Measurements from ENCODE around the gene TADA3. TPM values are rescaled to one million over a fixed set of nuclear protein-coding genes. Genes with fewer than 3 reads are reported as not detected.

TADA3 gene
- total RNA-seq, 3 donors from 2014 or later = 39.3 to 42.0 (median 40.2) TPM

DNA sequence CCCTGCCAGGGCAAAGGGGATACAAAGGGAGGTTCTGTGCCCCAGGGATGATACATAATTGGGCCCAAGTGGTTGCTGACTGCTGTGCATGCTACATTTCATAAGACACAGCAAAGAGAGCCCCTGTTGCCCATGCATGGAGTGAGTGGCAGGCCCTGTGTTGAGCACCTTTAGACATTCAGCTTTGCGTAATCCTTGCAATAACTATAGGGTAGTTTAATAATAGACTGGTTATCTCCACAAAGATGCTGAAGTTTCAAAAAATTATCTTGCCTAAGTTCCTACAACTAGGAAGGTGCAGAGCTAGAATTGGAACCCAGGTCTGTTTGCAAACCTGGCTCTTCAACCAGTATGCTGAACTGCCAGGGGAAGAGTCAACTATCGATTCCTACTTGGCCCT, 44.2 kb downstream of the TADA3 start:
- H3K4me1 Mint-ChIP-seq (ENCODE audit: low read depth) = peaks cover 34% of the 10 kb centered on the region
- H3K27me3 Mint-ChIP-seq (ENCODE audit: low read depth) = no peaks in the 10 kb centered on the region
- no peak for DNase-seq
- peaks cover 38% of the 10 kb centered on the region for H3K36me3 Mint-ChIP-seq (ENCODE audit: insufficient read depth)
- H3K9me3 Mint-ChIP-seq = no peaks in the 10 kb centered on the region
- no peak for ATAC-seq
- no peak overlapping the region for H3K4me3 Mint-ChIP-seq

DNA sequence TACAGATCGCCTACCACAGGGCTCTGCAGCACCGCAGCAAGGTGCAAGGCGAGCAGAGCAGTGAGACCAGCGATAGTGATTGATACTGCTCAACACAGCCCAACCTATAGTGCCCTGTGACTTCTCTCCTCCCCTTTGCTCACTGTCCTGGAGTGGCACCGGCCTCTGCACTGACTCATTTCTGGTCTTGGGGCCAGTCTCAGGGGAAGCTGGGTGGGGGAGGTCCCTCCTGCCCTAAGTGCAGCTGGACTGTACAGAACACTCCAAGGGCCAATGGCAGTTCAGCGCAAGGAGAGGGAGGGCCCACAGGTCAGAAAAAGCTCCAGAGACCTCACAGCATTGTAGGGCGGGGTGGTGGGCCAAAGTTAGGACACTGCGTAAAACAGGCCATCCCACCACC, 45.0 kb downstream of the TADA3 start:
- ATAC-seq (no peak), DNase-seq (no peak)
- H3K27me3 Mint-ChIP-seq (ENCODE audit: low read depth) = no peaks in the 10 kb centered on the region
- peaks cover 34% of the 10 kb centered on the region for H3K4me1 Mint-ChIP-seq (ENCODE audit: low read depth)
- no peaks in the 10 kb centered on the region for H3K9me3 Mint-ChIP-seq
- H3K4me3 Mint-ChIP-seq = no peak overlapping the region
- H3K36me3 Mint-ChIP-seq (ENCODE audit: insufficient read depth) = peaks cover 40% of the 10 kb centered on the region

- H3K9me3 Mint-ChIP-seq = no peaks in the 10 kb centered on the region
- no peaks in the 10 kb centered on the region for H3K27me3 Mint-ChIP-seq (ENCODE audit: low read depth)
- DNase-seq (no peak), ATAC-seq (no peak)
- H3K36me3 Mint-ChIP-seq (ENCODE audit: insufficient read depth) = peaks cover 32% of the 10 kb centered on the region
- no peak overlapping the region for H3K4me3 Mint-ChIP-seq
- peaks cover 25% of the 10 kb centered on the region for H3K4me1 Mint-ChIP-seq (ENCODE audit: low read depth)
These were observed 45.9 kb downstream of the TADA3 start for GRCh38 chr3:9746330-9746729.

GRCh38 chr3:9745521-9745920, 46.8 kb downstream of the TADA3 start:
- ATAC-seq (no peak), DNase-seq (no peak)
- Mint-ChIP-seq H3K27me3 (ENCODE audit: low read depth) (no peaks in the 10 kb centered on the region), H3K9me3 (no peaks in the 10 kb centered on the region), H3K4me1 (ENCODE audit: low read depth) (peaks cover 17% of the 10 kb centered on the region), H3K4me3 (no peak overlapping the region), H3K36me3 (ENCODE audit: insufficient read depth) (peaks cover 36% of the 10 kb centered on the region)

- no peak overlapping the region for H3K4me3 Mint-ChIP-seq
- ATAC-seq (no peak), DNase-seq (no peak)
- H3K4me1 Mint-ChIP-seq (ENCODE audit: low read depth) = peaks cover 4% of the 10 kb centered on the region
- no peaks in the 10 kb centered on the region for H3K9me3 Mint-ChIP-seq
- no peaks in the 10 kb centered on the region for H3K27me3 Mint-ChIP-seq (ENCODE audit: low read depth)
- H3K36me3 Mint-ChIP-seq (ENCODE audit: insufficient read depth) = peaks cover 44% of the 10 kb centered on the region
These were observed 48.1 kb downstream of the TADA3 start for GRCh38 chr3:9744162-9744561.

GRCh38 chr3:9743548-9743947, 48.7 kb downstream of the TADA3 start:
- Mint-ChIP-seq H3K27me3 (ENCODE audit: low read depth) (no peaks in the 10 kb centered on the region), H3K9me3 (no peaks in the 10 kb centered on the region), H3K4me3 (no peak overlapping the region), H3K36me3 (ENCODE audit: insufficient read depth) (peaks cover 50% of the 10 kb centered on the region), H3K4me1 (ENCODE audit: low read depth) (peaks cover 2% of the 10 kb centered on the region)
- no peak for ATAC-seq
- DNase-seq = no peak

DNA sequence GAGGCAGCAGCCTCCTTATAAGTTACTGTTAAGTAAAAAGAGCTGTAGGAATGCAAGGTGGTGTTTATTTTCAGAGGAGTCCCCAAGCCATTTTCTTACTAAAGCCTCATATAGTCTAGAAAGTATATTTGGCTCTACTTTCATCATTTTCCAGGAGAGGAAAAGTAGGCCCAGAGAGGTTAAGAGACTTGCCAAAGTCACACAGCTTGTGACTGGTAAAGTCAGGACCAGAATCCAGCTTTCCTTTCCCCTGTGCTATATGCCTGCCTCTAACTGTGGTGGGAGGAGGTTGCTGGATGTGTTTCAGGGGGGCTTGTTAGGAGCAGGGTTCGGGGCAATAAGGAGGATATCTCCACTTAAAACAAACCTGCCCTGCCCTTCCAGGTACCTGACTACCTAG, 49.7 kb downstream of the TADA3 start:
- ATAC-seq (no peak), DNase-seq (no peak)
- peaks cover 50% of the 10 kb centered on the region for H3K36me3 Mint-ChIP-seq (ENCODE audit: insufficient read depth)
- H3K27me3 Mint-ChIP-seq (ENCODE audit: low read depth) = no peaks in the 10 kb centered on the region
- H3K4me1 Mint-ChIP-seq (ENCODE audit: low read depth) = peaks cover 2% of the 10 kb centered on the region
- H3K4me3 Mint-ChIP-seq = no peak overlapping the region
- H3K9me3 Mint-ChIP-seq = no peaks in the 10 kb centered on the region

- ATAC-seq (no peak), DNase-seq (no peak)
- Mint-ChIP-seq H3K4me3 (no peak overlapping the region), H3K9me3 (no peaks in the 10 kb centered on the region), H3K27me3 (ENCODE audit: low read depth) (no peaks in the 10 kb centered on the region), H3K4me1 (ENCODE audit: low read depth) (peaks cover 25% of the 10 kb centered on the region), H3K36me3 (ENCODE audit: insufficient read depth) (peaks cover 48% of the 10 kb centered on the region)
These were observed 53.1 kb downstream of the TADA3 start for GRCh38 chr3:9739181-9739580.

GRCh38 chr3:9736831-9737230, 55.4 kb downstream of the TADA3 start:
- peak; percentile 60 to 63 for ATAC-seq
- no peak for DNase-seq
- H3K9me3 Mint-ChIP-seq = no peaks in the 10 kb centered on the region
- H3K4me3 Mint-ChIP-seq = no peak overlapping the region
- H3K36me3 Mint-ChIP-seq (ENCODE audit: insufficient read depth) = peaks cover 45% of the 10 kb centered on the region
- H3K27me3 Mint-ChIP-seq (ENCODE audit: low read depth) = no peaks in the 10 kb centered on the region
- H3K4me1 Mint-ChIP-seq (ENCODE audit: low read depth) = peaks cover 44% of the 10 kb centered on the region

DNA sequence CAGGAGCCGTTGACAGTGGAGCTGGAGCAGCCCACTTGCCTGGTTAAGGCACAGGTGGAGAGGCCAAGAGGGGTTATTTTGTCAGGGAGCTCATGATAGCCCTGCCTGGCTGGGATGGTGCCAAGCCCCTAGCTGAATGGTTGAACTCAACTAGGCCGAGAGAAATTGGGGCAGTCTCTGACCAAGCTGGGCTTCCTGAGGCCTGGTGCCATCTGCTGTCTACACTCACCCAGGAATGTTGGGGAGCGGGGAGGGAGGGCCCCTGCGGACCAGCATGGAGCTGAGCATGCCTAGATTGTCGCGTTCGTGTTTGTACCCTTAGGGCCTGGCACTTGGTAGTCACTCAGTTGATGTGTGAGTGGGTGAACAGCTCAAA, 59.5 kb downstream of the TADA3 start:
- DNase-seq (no peak), ATAC-seq (no peak)
- Mint-ChIP-seq H3K27me3 (ENCODE audit: low read depth) (no peaks in the 10 kb centered on the region), H3K4me3 (peak overlapping the region; percentile 97), H3K4me1 (ENCODE audit: low read depth) (peaks cover 58% of the 10 kb centered on the region), H3K9me3 (no peaks in the 10 kb centered on the region), H3K36me3 (ENCODE audit: insufficient read depth) (peaks cover 20% of the 10 kb centered on the region)

DNA sequence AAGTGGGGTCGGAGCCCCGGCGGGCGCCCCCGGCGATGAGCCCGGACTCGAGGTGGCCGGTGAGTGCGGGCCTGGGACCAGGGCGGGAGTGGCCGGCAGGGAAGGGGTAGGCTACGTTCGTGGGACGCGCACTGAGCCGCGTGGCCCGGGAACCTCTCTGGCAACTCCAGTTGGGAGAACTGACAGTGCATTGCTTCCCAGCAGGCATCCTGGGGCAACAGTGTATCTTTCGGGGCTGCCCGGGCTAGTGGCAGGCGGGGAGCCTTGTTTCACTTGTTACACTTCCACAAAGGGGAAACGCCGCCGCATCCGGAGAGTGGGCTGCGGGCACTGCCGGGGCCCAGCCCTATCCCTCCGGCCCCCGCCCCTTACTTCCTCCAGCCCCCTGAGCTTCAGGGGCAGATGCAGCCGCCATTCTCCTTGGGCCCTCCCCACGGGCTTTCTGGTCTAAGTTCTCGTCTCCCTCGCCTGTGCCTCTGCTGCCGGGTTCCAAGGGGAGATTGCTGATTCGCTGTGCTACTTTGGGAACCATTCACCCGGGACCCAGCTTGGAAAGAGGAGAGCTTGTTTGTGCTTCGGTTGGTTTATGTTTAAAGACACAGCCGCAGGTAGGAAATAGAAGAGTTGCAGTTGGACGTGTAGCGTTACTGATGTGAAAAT, 60.1 kb downstream of the TADA3 start:
- H3K9me3 Mint-ChIP-seq = no peaks in the 10 kb centered on the region
- DNase-seq (no peak), ATAC-seq (peak in 1 of 2 donors; percentile 3)
- no peaks in the 10 kb centered on the region for H3K27me3 Mint-ChIP-seq (ENCODE audit: low read depth)
- H3K4me3 Mint-ChIP-seq = peak overlapping the region; percentile 97
- H3K36me3 Mint-ChIP-seq (ENCODE audit: insufficient read depth) = peaks cover 20% of the 10 kb centered on the region
- peaks cover 61% of the 10 kb centered on the region for H3K4me1 Mint-ChIP-seq (ENCODE audit: low read depth)

DNA sequence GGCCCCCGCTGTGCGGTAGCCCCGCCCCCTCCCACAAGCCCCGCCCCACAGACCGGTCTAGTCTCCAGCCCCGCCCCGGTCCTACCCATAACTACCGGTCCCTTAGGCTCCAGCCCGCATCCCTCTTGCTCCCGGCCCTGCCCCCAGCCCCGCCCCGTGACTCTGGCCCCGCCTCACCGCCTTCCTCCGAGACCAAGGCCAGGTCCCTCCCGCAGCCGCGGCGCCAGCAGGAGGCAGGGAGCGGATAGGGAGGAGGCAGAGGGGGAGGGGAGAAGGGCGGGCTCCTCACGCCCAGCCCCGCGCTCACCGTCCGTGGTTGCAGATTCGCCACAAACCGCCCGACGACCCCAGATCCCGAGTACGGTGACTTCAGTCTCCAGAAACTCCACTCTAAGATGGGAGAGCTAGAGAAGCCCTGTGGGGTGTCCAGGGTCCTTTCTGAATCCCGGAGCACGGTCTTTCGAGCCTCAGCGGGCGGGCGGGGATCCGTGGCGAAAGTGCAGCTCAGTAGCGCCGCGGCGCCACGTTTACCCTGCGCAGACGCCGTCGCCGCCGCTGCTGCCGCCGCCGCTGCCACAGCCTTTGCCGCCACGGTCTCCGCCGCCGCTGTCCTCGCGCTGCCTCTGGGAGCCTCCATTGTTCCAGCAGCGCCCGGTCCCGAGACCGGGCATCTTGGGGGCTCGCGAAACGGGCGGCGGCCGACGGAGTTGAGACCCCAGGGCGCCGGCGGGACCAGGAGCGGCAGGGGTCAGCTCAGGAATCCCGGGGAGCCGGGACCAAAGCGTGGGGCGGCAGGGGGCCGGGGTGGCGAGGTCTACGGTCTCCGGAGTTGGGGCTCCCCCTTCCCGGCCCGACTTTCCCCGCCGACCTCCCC, 60.8 kb downstream of the TADA3 start, which contains the start of gene BRPF1:
TSS of gene BRPF1 (plus strand) at position 530 of the 874 bp plus-strand sequence. CDS start 2,406 bp downstream, outside the sequence.
- Mint-ChIP-seq H3K27me3 (ENCODE audit: low read depth) (no peaks in the 10 kb centered on the region), H3K4me1 (ENCODE audit: low read depth) (peaks cover 61% of the 10 kb centered on the region), H3K4me3 (peak within 1 kb of the TSS; percentile 97), H3K9me3 (no peaks in the 10 kb centered on the region), H3K36me3 (ENCODE audit: insufficient read depth) (peaks cover 14% of the 10 kb centered on the region)
- ATAC-seq = peak; percentile 94 to 95
- DNase-seq = peak; percentile 99

- peak overlapping the region; percentile 92 for H3K4me3 Mint-ChIP-seq
- ATAC-seq (peak; percentile 38 to 41), DNase-seq (no peak)
- H3K9me3 Mint-ChIP-seq = no peaks in the 10 kb centered on the region
- H3K27me3 Mint-ChIP-seq (ENCODE audit: low read depth) = no peaks in the 10 kb centered on the region
- H3K36me3 Mint-ChIP-seq (ENCODE audit: insufficient read depth) = peaks cover 11% of the 10 kb centered on the region
- peaks cover 57% of the 10 kb centered on the region for H3K4me1 Mint-ChIP-seq (ENCODE audit: low read depth)
These were observed 61.5 kb downstream of the TADA3 start for GRCh38 chr3:9730657-9731205.
